NCI-H446 treated with DMSO at 0.1 percent for 48 hours (cell line): ENCODE data around the gene SPRR1A.

ENCODE experiments used
- DNase-seq: peaks from one replicate; lab custom pipeline; 2025; lab: John Stamatoyannopoulos, UW

Gene SPRR1A, protein sequence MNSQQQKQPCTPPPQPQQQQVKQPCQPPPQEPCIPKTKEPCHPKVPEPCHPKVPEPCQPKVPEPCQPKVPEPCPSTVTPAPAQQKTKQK

DNA sequence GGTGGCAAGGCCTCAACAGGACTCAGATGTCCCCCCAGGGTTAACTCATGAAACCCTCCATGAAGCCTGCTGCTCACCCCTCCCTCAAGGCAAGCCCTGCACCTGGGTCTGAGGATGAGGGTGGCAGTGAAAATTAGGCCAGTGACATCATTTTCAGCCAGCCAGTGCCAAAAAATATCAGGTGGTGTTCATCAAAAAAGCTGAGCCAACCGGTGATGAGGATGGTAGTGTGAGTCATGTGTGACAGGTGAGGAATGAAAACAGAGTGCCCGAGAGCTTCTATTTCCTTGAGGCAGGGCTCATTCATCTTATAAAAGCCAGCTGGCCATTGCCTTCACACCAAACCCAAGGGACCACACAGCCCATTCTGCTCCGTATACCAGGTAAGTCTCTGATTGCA is at the start of gene SPRR1A:
Gene SPRR1A (plus strand): TSS at position 339 of the 400 bp plus-strand sequence. CDS start 1,150 bp downstream, outside the sequence.
- DNase-seq, result no peak

DNA sequence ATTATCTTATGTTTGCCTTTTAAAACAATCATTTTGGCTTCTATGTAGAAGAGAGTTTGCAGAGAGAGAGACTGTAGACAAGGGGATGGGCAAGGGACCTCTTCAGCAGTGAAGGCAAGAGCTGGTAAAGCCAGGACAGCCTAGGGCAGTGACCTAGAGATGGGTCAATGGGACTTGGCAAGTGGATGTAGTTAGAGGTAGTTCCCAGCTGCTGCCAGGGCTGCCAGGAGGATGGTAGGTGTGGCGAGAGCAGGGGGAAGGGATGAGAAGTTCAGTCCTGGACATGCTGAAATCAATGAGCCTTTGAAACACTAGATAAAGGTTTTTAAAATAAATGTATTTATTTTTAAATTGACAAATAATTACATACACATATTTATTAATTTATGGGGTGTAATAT is 43.3 kb upstream of the SPRR1A start:
- no peak for DNase-seq

DNA sequence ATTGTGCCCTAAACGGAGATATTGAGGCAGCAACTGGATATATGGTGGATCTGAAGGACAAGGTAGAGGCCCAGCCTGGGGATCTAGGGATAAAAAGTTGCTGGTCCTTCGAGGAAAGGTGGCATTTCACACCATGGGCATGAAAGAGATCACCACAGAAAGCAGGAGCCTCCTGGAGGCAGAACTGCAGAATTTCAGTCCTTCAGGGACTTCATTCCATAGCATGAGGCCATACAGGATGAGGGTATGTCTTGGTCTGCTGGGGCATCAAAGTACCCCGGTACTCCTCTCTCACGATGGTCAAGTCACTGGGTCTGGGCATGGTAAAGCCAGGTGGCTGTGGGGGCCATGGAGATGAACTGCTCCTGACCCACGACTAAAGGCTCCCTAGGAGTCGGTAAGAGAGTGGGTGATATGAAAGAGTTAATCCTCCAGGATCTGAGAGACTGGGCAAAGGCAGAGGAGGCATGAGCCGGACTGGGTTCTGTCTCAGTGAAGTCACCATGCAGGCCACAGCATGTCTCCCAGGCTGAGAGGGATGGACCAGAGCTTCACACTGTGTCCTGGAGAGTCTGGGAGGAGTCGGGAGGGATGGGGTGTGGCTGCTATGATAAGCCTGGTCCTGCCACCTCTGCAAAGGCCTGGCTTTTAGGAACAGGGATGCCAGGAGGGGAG is 42.7 kb upstream of the SPRR1A start:
- no peak for DNase-seq

DNA sequence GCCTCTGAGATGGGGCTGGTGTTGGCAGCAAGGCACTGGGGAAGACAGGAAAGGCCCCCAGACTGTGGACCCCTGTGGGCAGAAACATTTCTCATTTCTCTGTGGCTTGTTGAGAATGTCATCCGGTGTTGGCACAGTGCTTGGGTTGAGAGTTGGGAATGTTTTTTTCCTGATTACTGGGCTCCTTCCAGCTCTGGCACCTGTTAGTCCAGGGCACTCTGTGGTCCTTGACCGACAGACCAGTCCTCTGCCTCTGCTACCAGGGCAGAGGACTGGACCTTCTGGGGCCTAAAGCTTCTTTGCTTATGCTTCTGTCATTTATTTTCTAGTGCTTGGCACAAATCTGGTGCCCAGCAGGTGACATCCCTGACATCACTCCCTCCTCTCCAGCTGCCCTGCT is 41.7 kb upstream of the SPRR1A start:
- no peak for DNase-seq

DNA sequence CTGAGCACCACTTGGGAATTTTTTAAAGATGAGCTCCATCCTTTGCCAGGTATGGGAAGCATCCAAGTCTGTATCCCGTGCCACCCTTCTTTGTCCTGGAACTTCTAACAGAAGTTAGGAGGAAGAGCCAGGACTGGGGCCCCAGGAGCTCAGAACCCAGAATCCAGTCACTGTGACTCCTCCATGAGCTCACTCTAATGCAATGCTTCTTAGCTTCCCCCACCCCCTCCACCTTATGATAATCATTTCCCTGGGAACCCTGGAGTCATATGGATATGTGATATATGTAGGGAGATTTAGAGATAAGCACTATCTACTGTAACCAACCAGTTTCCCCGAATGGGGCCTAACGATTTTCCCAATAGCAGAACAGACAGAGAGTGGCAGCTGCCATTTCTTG is 37.6 kb upstream of the SPRR1A start:
- no peak for DNase-seq

DNA sequence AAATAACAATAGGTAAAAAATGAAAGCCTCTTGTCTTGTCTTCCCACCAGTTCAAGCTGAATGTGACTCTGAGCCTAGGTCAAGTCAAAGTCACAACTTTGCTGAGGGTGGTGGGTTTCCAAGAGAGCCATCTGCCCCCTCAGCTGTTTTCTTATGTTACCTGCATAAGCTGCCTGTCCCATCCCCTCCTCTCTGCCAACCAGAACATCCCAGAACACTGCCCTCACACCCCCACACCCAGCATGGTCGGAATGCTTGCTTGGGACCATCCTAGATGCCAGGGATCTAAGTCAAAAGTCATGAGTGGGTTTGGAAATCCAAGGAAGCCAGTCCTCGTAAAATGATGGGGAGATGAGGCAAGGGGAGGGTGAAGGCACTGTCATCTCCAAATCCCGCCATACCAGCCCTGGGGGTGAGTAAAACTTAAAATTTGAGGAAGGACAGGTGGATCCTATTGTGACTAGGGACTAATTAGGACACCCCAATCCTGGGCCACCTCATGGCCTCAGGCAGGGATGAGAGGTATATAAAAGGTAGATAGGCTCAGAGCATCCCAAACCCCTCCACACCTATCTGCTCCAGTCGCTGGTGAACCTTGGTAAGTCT is 37.1 kb upstream of the SPRR1A start, which contains the start of gene SPRR5:
Gene SPRR5 (plus strand): TSS at position 556 of the 606 bp plus-strand sequence. CDS start 1,349 bp downstream, outside the sequence.
- DNase-seq, result no peak

DNA sequence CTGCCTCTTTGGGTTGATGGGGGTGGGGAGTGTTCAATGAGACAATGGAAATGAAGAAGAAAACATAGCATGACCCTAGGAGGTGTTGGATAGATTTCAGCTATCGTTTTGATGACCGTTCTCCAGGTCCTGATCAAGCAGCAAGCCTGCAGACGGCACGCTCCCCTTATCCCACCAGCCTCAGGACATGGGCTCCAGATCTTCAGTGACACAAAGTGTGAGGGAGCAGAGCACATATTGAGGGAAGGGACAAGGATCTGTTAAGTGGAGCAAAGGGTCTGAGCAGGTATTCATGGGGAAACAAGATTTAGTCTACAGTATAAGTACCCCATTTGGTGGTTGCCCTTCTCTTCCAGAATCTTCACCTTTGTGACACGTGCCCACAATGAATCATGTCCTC is 32.2 kb upstream of the SPRR1A start:
- DNase-seq, result no peak

DNA sequence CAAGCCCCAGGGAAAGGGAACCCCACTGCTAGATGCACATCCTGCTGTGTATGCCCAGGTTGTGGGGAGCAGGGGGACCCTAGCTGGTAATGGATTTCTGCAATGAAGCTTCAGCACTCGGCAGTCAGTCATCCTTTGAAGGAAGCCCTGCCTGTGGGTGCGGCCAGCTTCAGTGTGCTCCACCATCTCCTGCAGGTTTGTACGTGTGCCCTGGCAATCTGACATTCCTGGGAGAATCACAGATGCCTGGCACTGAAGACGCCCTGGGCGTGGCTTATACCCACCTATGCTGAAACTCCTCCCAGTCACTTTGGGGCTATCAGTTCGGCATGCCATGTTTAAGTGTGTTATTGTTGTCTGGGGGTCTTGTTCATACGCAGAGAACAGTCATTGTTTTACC is 30.1 kb upstream of the SPRR1A start:
- no peak for DNase-seq

DNA sequence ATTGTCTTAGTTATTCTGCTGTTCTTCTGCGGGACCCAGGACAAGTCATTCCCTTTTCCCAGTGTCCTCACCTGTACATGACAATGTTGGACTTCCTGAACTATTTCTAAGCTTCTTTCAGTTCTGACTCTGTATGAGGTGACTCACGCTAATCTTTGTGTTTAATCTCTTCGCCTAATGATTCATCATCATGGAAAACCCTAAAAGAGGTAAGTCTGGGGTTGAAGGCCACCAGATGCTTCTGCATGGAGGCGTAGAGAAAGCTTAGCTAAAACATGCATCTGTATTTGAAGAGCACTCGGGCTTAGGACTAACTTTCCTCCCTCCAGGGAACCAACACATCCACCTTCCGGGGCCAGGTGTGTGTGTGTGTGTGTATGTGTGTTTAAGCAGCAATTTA is 29.4 kb upstream of the SPRR1A start:
- DNase-seq, result no peak

DNA sequence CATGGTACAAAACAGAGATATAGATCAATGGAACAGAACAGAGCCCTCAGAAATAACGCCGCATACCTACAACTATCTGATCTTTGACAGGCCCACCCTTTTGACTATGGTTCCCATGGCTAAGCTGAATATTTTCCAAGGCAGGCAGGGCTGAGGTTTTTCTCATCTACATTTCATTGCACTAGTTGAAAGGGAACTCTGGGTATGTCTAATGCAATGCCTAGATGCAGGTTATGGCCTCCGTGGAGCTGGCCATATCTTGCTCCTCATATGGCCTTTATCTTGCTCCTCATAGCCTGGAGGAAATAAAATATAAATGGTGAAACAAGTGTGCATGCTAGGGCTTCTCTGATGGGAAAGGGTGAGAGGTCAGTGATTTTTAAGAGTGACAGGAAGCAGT is 26.3 kb upstream of the SPRR1A start:
- DNase-seq, result no peak

DNA sequence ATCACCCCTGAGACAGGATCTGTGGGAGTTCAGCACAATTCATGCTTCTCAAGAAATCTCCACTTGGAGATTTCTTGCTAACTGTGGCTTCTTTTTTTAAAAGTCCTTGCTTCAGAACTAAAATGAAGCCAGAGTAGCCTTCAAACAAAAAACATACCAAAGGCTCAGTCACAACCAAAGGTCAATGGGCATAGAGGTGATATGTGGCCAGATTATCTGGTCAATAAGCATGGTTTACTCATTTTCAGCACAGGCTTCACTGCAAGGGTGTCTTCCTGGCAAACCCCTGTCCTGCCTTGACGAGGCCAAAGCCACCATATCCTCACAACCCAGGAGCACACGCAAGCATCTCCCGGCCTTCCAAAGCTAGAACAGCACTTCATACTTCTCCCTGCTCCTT is 24.6 kb upstream of the SPRR1A start:
- DNase-seq, result no peak

DNA sequence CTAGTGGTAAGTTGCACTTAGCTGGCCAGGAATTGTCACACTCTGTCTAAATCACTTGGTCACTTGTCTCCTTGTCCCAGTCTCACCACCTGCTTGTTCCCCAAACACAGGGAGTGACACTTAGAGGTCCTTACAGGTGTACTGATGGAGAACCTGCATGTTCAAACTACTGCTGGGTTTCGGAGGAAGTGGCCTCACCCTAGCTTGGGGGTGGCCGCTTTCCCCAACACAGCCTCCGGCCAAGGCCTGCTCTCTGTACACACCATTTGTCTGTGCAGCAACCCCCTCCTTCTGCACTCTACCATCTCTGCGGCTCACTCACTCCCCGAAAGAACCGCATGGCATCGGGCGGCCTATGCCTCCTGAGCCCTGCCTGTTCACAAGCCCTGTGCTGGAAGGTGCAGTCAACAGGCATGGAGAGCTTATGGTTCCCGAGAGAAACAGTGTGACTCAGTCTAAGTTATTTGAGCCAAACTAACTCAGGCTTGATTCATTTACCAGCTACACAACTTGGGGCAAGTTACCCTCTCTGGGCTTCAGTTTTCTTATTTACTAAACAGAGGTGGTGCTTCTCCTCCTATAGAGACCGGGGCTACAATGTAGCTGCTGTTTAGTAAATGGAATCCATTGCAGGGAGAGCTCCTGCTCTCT is 24.0 kb upstream of the SPRR1A start:
- DNase-seq, result no peak

DNA sequence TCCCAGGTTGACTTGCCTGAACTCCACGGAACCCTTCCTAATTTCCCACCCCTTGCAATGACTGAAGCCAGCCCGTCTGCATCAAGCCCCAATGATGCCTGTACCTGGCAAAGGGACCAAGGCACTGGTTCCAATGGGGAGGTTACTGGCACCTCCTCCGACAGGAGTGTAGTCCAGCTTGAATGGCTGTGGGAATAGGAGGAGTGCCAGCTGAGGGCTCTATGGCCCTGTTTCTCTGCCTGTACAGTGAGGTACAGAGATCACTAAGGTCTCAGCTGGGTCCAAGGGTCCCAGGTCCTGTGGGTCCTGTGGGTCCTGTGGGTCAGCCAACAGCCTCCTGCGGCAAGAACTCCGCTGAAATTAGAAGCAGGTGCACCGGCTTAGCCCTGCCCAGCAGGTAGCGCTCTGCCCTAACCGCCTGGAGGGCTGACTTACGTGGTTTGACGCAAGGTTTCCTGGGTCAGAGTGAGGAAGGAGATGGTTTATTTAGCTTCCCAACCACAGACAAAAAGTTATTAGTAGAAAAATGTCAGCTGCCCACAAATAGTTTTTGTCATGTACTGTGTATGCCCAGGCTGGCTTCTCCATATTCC is 23.3 kb upstream of the SPRR1A start:
- DNase-seq, result no peak

DNA sequence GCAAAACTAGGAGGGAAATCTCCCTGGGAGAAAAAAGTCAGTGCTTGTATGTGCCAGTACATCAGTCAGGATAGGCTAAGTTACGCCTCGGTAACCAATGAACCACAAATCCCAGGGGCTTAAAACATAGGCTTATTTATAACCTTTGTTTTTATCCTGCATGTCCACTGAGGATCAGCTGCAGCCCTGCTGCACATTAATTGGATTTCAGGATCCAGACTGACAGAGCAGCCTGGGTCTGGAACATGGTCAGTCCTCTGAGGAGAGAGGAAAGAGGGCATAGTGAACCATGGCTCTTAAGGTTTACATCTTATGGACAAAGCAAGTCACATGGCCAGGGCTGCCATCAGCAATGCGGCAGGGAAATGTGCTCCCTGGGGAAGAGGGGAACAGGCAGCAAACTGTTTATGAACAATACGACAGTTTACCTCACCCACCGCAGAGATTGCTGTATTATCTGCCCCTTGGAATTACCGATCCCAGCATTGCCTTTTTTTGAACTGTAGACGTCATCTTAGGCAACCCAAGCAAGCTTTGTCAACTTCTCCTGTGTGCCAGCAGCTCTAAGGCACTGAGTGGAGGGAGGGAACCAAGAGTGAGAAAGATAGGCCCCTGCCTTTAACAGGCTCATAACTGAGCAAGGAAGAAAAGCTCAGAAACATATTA is 22.5 kb upstream of the SPRR1A start:
- no peak for DNase-seq

DNA sequence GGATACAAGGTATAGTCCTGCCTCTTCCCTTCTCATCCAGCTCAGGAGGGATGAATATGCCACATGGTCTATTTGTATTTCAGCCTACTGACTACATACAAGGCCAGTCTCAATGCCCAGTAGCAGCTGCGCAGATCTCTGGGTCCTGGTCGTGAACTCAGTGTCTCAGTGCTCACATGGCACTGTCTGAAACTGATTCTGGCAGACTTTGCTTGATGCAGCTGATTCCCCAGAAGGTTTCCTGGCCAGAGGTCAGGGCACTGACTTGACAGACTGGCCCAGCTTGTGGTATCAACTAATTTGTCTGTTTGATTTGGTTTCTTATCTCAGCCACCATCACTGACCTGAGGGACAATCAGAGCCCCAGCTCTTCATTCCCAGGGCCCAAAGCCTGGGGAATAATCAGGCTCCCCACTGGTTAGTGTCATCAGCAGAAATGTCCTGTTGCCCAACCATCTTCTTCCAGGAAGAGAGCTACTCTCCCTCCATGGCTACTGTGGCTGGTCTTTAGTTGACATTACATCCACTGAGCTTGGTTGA is 20.9 kb upstream of the SPRR1A start:
- DNase-seq, result no peak

DNA sequence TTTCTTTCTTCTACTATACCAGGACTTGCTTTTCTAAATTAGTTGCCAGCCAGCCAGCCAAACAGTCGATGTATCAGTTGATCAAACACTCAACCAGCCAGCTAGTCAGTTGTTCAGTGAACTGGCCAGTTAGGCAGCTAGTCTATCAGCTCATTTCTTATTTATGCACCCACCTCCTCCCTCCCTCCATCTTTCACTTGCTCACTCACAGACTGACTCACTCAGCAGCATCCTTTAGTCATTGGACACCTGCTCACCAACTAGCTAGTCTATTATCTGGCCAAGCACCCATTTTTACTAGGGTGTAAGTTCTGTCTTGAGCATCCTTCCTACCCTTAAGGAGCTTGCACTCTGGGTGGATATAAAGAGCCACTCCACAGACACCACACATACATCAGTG is 19.3 kb upstream of the SPRR1A start:
- DNase-seq, result no peak

DNA sequence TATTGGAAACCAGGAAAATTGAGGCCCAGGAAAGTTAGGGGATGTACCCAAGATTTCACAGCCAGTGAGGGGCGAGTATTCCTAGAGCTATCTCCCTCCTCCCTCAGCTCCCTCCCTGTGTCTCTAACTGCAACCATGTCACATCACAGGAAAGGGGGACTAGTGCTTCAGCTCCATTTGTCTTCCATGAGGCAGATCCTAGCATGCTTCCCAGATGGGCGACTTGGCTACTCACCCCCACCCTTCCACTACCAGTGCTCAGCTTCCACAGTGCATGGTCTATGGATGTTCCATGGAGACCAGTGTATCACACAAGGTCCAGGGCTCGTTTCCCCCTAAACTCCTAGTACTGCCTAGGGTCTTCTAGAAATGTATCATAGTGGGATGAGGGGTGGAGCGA is 18.0 kb upstream of the SPRR1A start:
- no peak for DNase-seq

DNA sequence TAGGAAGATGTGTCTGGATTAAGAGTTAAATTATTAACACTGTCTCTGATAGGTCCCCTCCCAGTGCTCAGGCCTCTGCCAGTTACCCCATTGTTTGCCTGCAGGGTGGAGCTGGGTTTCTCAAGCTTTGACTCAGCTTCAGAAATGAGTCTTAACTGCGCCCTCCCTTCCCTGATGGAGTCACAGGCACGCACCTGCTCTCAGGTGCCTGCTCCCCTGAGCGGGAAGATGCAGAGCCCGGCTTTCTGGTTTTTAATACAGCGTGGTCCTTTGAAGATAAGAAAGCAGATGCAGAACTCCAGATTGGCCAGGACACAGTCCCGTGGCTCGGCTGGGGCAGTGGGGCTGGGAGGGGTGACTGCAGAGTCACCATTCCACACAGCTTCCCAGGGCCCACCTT is 16.7 kb upstream of the SPRR1A start:
- no peak for DNase-seq

DNA sequence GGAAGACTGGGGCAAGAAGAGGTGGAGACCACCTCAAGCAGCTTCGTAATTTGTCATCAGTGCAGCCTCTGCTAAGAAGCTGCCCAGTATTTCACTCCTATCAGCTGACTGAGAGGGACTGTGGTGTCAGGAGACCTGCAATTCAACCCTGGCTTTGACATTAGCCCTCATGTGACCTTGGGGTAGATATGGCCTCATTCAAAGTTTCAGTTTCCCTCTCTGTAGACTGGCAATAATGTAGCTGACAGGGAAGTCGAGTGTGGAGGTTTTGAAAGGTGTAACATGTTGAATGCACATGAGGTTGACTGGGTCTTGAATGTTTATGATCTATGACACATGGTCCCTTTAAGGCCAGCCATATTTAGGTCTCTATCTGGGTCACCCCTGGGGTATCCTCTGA is 15.6 kb upstream of the SPRR1A start:
- DNase-seq, result no peak

DNA sequence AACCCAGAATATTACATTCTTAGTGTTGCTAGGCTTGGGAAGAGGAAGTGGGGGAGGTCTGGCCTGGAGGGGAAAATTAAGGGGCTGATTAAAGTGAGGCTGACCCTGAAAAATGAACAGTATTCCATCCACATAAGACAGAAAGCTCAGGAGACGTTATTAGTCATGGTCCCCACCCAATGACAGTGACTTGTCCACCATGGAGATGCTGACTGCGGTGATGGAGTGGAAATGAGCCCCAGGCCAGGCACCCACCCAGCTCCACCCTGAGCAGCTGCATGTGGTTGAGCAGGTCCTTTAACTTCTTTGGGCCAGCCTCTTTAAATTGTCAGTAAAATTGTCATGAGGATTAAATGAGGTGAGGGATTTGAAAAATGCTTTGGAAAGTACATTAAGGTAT is 14.8 kb upstream of the SPRR1A start:
- no peak for DNase-seq

DNA sequence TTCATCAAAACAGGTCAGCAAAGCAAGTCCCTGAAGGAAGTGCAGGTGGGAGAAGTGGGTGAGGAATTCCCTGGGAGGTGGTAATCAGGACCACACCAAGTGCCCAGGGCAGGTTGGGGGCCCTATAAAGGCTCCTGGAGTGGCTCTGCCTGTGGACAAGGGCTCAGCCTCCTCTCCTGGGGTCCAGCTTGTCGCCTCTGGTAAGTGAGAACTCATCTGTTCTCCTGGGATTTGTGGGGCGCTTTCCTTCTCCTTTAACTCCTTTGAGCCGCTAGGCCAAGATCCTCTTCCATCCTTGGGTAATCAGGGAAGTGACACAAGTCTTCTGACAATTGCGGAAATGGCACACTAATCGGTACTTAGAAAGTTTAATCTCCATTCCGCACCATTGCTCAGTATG is 13.4 kb upstream of the SPRR1A start, which contains the start of gene SPRR4:
Gene SPRR4 (plus strand): TSS at position 154 of the 400 bp plus-strand sequence. CDS start 1,243 bp downstream, outside the sequence.
- no peak for DNase-seq
